Panc1 (cell line): ENCODE measurements around the gene FUNDC1. TPM values are rescaled to one million over a fixed set of nuclear protein-coding genes. Genes with fewer than 3 reads are reported as not detected.
"Not testable (repeated sequence)": the region's sequence is repeated elsewhere in the genome, so short reads cannot be mapped to it uniquely, and the experiment has no call there.

Experiments used
- ATAC-seq: fragments of 200-7000 bp; cut with Tn5 transposase; 2 replicates; pipeline ENCODE4 v1.9.1; 2020; ENCODE audit warnings: mild to moderate bottlenecking, moderate library complexity
- BruUV-seq: library from RNA; stranded (reverse); fragments of 400-500 nt; replicated peaks from 2 replicates; lab custom pipeline; 2021; lab: Mats Ljungman, UMichigan
- CTCF ChIA-PET: fragments of 300-600 bp; sonication (Branson Sonifier 250); formaldehyde crosslinking; loops from one replicate; lab custom pipeline; 2022; ENCODE audit warnings: antibody characterized with exemption; lab: Charles Lee
- POLR2A ChIA-PET: fragments of 300-600 bp; sonication (Branson Sonifier 250); formaldehyde crosslinking; loops from one replicate; lab custom pipeline; 2022; ENCODE audit warnings: antibody characterized with exemption; lab: Charles Lee
- DNase-seq: peaks from one replicate; pipeline ENCODE4 v3.0.0-alpha.2; 2010; ENCODE audit warnings: low read depth, low spot score
- H3K27ac ChIP-seq: 2 replicates; pipeline ENCODE4 v1.5.1; 2011; ENCODE audit warnings: mild to moderate bottlenecking, low read length, inconsistent platforms
- H3K27me3 ChIP-seq: fragments of 200-500 bp; sonication (Bioruptor generic); 2 replicates; pipeline ENCODE4 v1.6.0; 2014; ENCODE audit warnings: low read length, inconsistent platforms; ENCODE audit not compliant: control insufficient read depth, insufficient read depth
- H3K36me3 ChIP-seq: fragments of 200-500 bp; sonication (Bioruptor generic); 2 replicates; pipeline ENCODE4 v1.5.1; 2014; ENCODE audit warnings: inconsistent platforms, mild to moderate bottlenecking, low read length, moderate library complexity; ENCODE audit not compliant: control insufficient read depth, insufficient read depth
- H3K4me1 ChIP-seq: 2 replicates; pipeline ENCODE4 v1.5.1; 2011; ENCODE audit warnings: inconsistent platforms, mild to moderate bottlenecking, low read length, moderate library complexity; ENCODE audit not compliant: control insufficient read depth, insufficient read depth
- H3K4me3 ChIP-seq, 2 experiments: 2 replicates each; pipeline ENCODE4 v1.5.1; 2011 to 2012; ENCODE audit warnings: low read depth in 2 of 2, low read length in 2 of 2, mild to moderate bottlenecking in 2 of 2, inconsistent platforms in 1 of 2, moderate library complexity in 1 of 2
- H3K9me3 ChIP-seq: fragments of 200-500 bp; sonication (Bioruptor generic); 2 replicates; pipeline ENCODE4 v1.5.1; 2014; ENCODE audit warnings: low read depth, mild to moderate bottlenecking, inconsistent platforms, low read length, moderate library complexity; ENCODE audit not compliant: control insufficient read depth, insufficient read depth
- CTCF ChIP-seq: fragments of 450-650 bp; IDR thresholded peaks from 2 replicates; pipeline ENCODE4 v1.5.1; 2017; ENCODE audit warnings: mild to moderate bottlenecking
- POLR2AphosphoS5 ChIP-seq: IDR thresholded peaks from 2 replicates; pipeline ENCODE4 v1.6.1; 2012; ENCODE audit warnings: mild to moderate bottlenecking, low read depth, low read length, moderate library complexity
- REST ChIP-seq, 2 experiments: IDR thresholded peaks; 2 replicates each; pipeline ENCODE4 v1.6.1; 2011 to 2012; ENCODE audit warnings: low read depth in 2 of 2, control low read depth in 1 of 2, low read length in 1 of 2, mild to moderate bottlenecking in 1 of 2, moderate library complexity in 1 of 2; ENCODE audit not compliant: insufficient read depth in 1 of 2
- SIN3A ChIP-seq: IDR thresholded peaks from 2 replicates; pipeline ENCODE4 v1.6.1; 2012; ENCODE audit warnings: low read depth, mild to moderate bottlenecking, low read length, moderate library complexity, borderline replicate concordance; ENCODE audit not compliant: insufficient read depth
- TCF7L2 ChIP-seq: IDR thresholded peaks from 2 replicates; pipeline ENCODE4 v1.6.1; 2011; ENCODE audit warnings: mild to moderate bottlenecking, low read depth, low read length, inconsistent platforms
- in situ Hi-C: cut with HindIII; loops from 2 replicates; pipeline ENCODE4 v1.10.0; 2016; ENCODE audit warnings: low sequenced_read_pairs, low pct_unique_long_range_greater_than_20kb
- intact Hi-C: fragments of 100-400 bp; cut with micrococcal nuclease; formaldehyde crosslinking; loops from one replicate; pipeline ENCODE4 v1.10.0; 2022; ENCODE audit not compliant: unreplicated experiment
- total RNA-seq: library from RNA; stranded (reverse); gene quantifications from one replicate; pipeline ENCODE4 v1.2.1, GENCODE V29; 2021; ENCODE audit not compliant: unreplicated experiment

FUNDC1 gene
- total RNA-seq, 1 experiment from 2014 or later, result 23.2 TPM

GRCh38 chrX:44569122-44569521 lies 26.5 kb upstream of the FUNDC1 start:
- in situ Hi-C loops, result no loop called here
- Histone ChIP-seq H3K4me3 (no peak overlapping the region), H3K4me1 (no peaks in the 10 kb centered on the region), H3K9me3 (no peaks in the 10 kb centered on the region), H3K27ac (no peak overlapping the region), H3K36me3 (no peaks in the 10 kb centered on the region), H3K27me3 (no peaks in the 10 kb centered on the region)
- CTCF ChIA-PET, result no interaction called here
- no TSS peak for BruUV-seq
- DNase-seq (no peak), ATAC-seq (no peak)
- intact Hi-C loops, result no loop called here
- TF ChIP-seq TCF7L2 (no peak), SIN3A (no peak), POLR2AphosphoS5 (no peak), CTCF (no peak), REST (IDR thresholded peaks at IDR 0.05; ENCODE audit: insufficient read depth in 1 of 2, low read depth in 2 of 2, low read length in 1 of 2) (no peak)
- POLR2A ChIA-PET, result no interaction called here

GRCh38 chrX:44568196-44568595 lies 25.5 kb upstream of the FUNDC1 start:
- ChIA-PET POLR2A (no interaction called here), CTCF (no interaction called here)
- BruUV-seq, result no TSS peak
- no peak for ATAC-seq
- Histone ChIP-seq H3K27ac (no peak overlapping the region), H3K36me3 (no peaks in the 10 kb centered on the region), H3K4me1 (no peaks in the 10 kb centered on the region), H3K4me3 (no peak overlapping the region), H3K9me3 (no peaks in the 10 kb centered on the region), H3K27me3 (no peaks in the 10 kb centered on the region)
- intact Hi-C loops (no loop called here), in situ Hi-C loops (no loop called here)
- TF ChIP-seq REST (IDR thresholded peaks at IDR 0.05; ENCODE audit: insufficient read depth in 1 of 2, low read depth in 2 of 2, low read length in 1 of 2) (no peak), SIN3A (no peak), CTCF (no peak), POLR2AphosphoS5 (no peak), TCF7L2 (no peak)
- DNase-seq, result no peak

GRCh38 chrX:44561896-44562295 lies 19.2 kb upstream of the FUNDC1 start:
- CTCF ChIA-PET, H3K27me3 ChIP-seq, DNase-seq, H3K27ac ChIP-seq, H3K36me3 ChIP-seq, BruUV-seq, ATAC-seq, intact Hi-C loops, POLR2A ChIA-PET, H3K9me3 ChIP-seq, H3K4me1 ChIP-seq, in situ Hi-C loops, H3K4me3 ChIP-seq: not testable (repeated sequence)
